ENCODE measurements around the gene LIN37. TPM values are rescaled to one million over a fixed set of nuclear protein-coding genes. Genes with fewer than 3 reads are reported as not detected.

Gene LIN37
- total and polyA plus RNA-seq, 4 donors, result 2.6 to 7.0 (median 6.1) TPM

GRCh38 chr19:35724560-35724959 is 23.8 kb upstream of the LIN37 start:
- no peak overlapping the region for H3K27ac ChIP-seq (ENCODE audit: low read depth in 1 of 2, low read length in 2 of 2)
- H3K36me3 ChIP-seq (ENCODE audit: control insufficient read depth in 4 of 4, insufficient read depth in 3 of 4, low read depth in 1 of 4, low read length in 3 of 4), result peaks cover 61 to 84% (median 69%) of the 10 kb centered on the region in 4 donors
- no peaks in the 10 kb centered on the region for H3K27me3 ChIP-seq (ENCODE audit: control insufficient read depth in 4 of 4, insufficient read depth in 4 of 4, low read length in 3 of 4)
- WGBS, result 96% methylated on average over 12 of the region's 12 CpGs
- H3K4me3 ChIP-seq (ENCODE audit: low read depth in 1 of 3, low read length in 3 of 3), result no peak overlapping the region
- H3K9ac ChIP-seq (ENCODE audit: low read depth in 1 of 2, low read length in 2 of 2), result no peak overlapping the region
- TF ChIP-seq, protein P1, sequence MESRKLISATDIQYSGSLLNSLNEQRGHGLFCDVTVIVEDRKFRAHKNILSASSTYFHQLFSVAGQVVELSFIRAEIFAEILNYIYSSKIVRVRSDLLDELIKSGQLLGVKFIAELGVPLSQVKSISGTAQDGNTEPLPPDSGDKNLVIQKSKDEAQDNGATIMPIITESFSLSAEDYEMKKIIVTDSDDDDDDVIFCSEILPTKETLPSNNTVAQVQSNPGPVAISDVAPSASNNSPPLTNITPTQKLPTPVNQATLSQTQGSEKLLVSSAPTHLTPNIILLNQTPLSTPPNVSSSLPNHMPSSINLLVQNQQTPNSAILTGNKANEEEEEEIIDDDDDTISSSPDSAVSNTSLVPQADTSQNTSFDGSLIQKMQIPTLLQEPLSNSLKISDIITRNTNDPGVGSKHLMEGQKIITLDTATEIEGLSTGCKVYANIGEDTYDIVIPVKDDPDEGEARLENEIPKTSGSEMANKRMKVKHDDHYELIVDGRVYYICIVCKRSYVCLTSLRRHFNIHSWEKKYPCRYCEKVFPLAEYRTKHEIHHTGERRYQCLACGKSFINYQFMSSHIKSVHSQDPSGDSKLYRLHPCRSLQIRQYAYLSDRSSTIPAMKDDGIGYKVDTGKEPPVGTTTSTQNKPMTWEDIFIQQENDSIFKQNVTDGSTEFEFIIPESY (IDR thresholded peaks at IDR 0.05), result no peak
- no peak for TF ChIP-seq HNF4G (IDR thresholded peaks at IDR 0.05)
- no peak for TF ChIP-seq EGR1 (IDR thresholded peaks at IDR 0.05; ENCODE audit: low read depth in 2 of 2)
- no peak for TF ChIP-seq GABPA (IDR thresholded peaks at IDR 0.05 in 1 of 2, conservative IDR thresholded peaks at IDR 0.05 in 1 of 2)
- TF ChIP-seq JUND (IDR thresholded peaks at IDR 0.05), result no peak
- TF ChIP-seq FOXA2 (IDR thresholded peaks at IDR 0.05), result no peak
- TF ChIP-seq CTCF (IDR thresholded peaks at IDR 0.05; ENCODE audit: low read depth, low read length, missing input control), result no peak
- TF ChIP-seq YY1 (IDR thresholded peaks at IDR 0.05), result no peak
- TF ChIP-seq TAF1 (conservative IDR thresholded peaks at IDR 0.05), result no peak
- no peak for TF ChIP-seq RAD21 (IDR thresholded peaks at IDR 0.05)
- no peak for TF ChIP-seq NR2F2 (IDR thresholded peaks at IDR 0.05)
- no peak for TF ChIP-seq REST (IDR thresholded peaks at IDR 0.05)
- TF ChIP-seq FOXA1 (IDR thresholded peaks at IDR 0.05), result no peak
- TF ChIP-seq HNF4A (conservative IDR thresholded peaks at IDR 0.05), result no peak
- TF ChIP-seq MAX (IDR thresholded peaks at IDR 0.05), result no peak
- no peak for TF ChIP-seq SP1 (IDR thresholded peaks at IDR 0.05)
- TF ChIP-seq RXRA (IDR thresholded peaks at IDR 0.05), result no peak
- peaks cover 3 to 9% (median 6%) of the 10 kb centered on the region in 4 donors for H3K4me1 ChIP-seq (ENCODE audit: control insufficient read depth in 4 of 4, insufficient read depth in 4 of 4, low read length in 3 of 4)
- no peak for DNase-seq (ENCODE audit: low spot score)
- no peaks in the 10 kb centered on the region for H3K9me3 ChIP-seq (ENCODE audit: control insufficient read depth in 4 of 4, low read length in 3 of 4)

All from liver (tissue), 9 donors.